ENCODE results near the gene CADPS2. TPM values are rescaled to one million over a fixed set of nuclear protein-coding genes. Genes with fewer than 3 reads are reported as not detected.

The CADPS2 gene
- total RNA-seq, 4 donors from 2014 or later = 27.3 to 154 (median 114) TPM

DNA sequence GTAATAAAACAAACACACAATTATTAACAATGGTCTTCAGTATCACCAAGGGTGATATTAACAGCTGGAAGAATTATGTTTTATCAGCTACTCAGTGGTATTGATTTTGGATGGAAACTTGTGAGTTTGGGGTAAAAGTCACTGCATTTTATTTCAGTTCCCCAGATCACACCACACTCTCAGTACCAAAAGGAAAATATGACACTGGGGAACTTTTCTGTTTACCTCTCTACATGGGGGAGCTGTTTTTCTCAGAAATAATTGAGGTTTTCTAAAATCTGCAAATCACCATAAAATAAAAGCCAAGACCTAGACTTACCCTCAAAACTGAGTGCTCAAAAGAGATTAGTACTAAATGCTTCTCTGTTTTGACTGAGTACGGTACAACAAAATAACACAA is 483.1 kb downstream of the CADPS2 start:
- no peak overlapping the region for H3K27ac ChIP-seq (replicated peaks in 1 of 4)
- no peak for DNase-seq (ENCODE audit: extremely low spot score)
- intact Hi-C loops (cut with DNase I) = no loop called here
- peaks cover 0 to 27% (median 15%) of the 10 kb centered on the region in 4 donors for H3K36me3 ChIP-seq
- no peak overlapping the region for H3K4me3 ChIP-seq
- TF ChIP-seq EP300 (IDR thresholded peaks at IDR 0.05) = no peak
- TF ChIP-seq, protein P1, sequence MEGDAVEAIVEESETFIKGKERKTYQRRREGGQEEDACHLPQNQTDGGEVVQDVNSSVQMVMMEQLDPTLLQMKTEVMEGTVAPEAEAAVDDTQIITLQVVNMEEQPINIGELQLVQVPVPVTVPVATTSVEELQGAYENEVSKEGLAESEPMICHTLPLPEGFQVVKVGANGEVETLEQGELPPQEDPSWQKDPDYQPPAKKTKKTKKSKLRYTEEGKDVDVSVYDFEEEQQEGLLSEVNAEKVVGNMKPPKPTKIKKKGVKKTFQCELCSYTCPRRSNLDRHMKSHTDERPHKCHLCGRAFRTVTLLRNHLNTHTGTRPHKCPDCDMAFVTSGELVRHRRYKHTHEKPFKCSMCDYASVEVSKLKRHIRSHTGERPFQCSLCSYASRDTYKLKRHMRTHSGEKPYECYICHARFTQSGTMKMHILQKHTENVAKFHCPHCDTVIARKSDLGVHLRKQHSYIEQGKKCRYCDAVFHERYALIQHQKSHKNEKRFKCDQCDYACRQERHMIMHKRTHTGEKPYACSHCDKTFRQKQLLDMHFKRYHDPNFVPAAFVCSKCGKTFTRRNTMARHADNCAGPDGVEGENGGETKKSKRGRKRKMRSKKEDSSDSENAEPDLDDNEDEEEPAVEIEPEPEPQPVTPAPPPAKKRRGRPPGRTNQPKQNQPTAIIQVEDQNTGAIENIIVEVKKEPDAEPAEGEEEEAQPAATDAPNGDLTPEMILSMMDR (IDR thresholded peaks at IDR 0.05) = no peak
- TF ChIP-seq POLR2AphosphoS5 (IDR thresholded peaks at IDR 0.05) = no peak
- no peak for TF ChIP-seq POLR2A (IDR thresholded peaks at IDR 0.05; ENCODE audit: low read depth)
- 91% methylated on average over 1 of the region's 1 CpG for WGBS
- no peaks in the 10 kb centered on the region for H3K4me1 ChIP-seq
- no peaks in the 10 kb centered on the region for H3K9me3 ChIP-seq
- H3K27me3 ChIP-seq = no peaks in the 10 kb centered on the region

DNA sequence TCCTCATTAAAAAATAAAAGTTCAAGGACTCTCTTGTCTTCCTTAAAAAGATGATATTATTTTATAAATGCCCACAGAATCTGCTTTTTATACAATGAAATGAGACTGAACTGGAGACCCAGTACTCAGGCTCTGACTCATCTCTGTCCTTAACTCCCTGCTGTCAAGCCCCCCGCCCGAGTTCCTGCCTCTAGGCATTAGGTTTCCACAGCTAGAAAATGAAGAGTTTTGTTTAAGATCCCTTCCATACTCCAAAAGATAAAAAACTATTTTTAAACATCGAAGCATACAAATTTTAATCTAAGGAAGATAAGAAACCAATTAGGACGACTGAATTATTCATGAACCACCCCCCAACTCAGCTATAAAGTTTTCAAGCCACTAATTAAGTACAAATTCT is 484.0 kb downstream of the CADPS2 start:
- Histone ChIP-seq H3K27me3 (no peaks in the 10 kb centered on the region), H3K36me3 (peaks cover 0 to 24% (median 14%) of the 10 kb centered on the region in 4 donors), H3K4me1 (no peaks in the 10 kb centered on the region), H3K9me3 (no peaks in the 10 kb centered on the region), H3K4me3 (no peak overlapping the region), H3K27ac (replicated peaks in 1 of 4) (no peak overlapping the region)
- TF ChIP-seq, protein P1 (IDR thresholded peaks at IDR 0.05) = no peak
- TF ChIP-seq POLR2AphosphoS5 (IDR thresholded peaks at IDR 0.05) (no peak), EP300 (IDR thresholded peaks at IDR 0.05) (no peak), POLR2A (IDR thresholded peaks at IDR 0.05; ENCODE audit: low read depth) (no peak)
- DNase-seq (ENCODE audit: extremely low spot score) = no peak
- intact Hi-C loops (cut with DNase I) = no loop called here
- WGBS = 75% methylated on average over 4 of the region's 4 CpGs

DNA sequence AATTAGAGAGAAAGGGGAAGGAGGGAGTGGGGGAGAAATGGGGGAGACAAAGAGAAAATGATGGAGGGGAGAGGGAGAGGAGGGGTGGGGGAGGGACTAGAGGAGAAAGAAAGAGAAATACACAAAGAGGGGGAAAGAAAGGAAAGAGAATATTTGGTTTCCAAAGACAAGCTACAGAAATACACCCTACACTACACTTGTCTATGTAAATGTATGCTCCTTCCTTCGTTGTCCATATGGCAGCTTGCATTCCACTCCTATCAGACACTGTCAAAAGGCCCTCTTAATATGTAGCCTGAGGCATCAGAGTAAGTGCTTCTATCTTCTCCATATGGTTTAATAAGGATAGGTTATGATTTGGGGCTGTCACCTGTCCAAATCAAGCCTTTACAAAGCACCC is 488.9 kb downstream of the CADPS2 start:
- no peaks in the 10 kb centered on the region for H3K27me3 ChIP-seq
- H3K9me3 ChIP-seq = no peaks in the 10 kb centered on the region
- WGBS = 79% methylated on average over 1 of the region's 1 CpG
- no peak overlapping the region for H3K4me3 ChIP-seq
- TF ChIP-seq POLR2A (IDR thresholded peaks at IDR 0.05; ENCODE audit: low read depth) = no peak
- no peak for TF ChIP-seq POLR2AphosphoS5 (IDR thresholded peaks at IDR 0.05)
- intact Hi-C loops (cut with DNase I) = no loop called here
- peaks cover 0 to 6% (median 0%) of the 10 kb centered on the region in 4 donors for H3K4me1 ChIP-seq
- DNase-seq (ENCODE audit: extremely low spot score) = no peak
- H3K27ac ChIP-seq (replicated peaks in 1 of 4) = no peak overlapping the region
- H3K36me3 ChIP-seq = peaks cover 0 to 15% (median 3%) of the 10 kb centered on the region in 4 donors

DNA sequence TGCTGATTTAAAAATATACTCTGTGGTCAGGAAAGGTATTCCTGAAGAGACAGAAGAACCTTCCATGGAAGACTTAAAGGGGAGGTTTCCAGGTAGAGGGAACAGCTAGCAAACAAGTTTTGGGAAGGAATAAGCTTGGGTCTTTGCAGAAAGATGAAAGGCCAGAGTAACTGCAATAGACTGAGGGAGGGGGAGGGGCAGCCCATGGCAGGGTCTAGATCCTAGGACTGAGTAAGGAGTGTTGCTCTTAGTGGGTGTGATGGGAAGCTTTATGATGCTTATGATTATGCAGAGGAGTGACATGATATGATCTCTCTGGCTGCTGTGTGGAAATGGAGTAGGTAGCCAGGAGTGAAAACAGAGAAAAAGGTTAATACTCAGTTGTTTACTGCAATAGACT is 491.7 kb downstream of the CADPS2 start:
- Histone ChIP-seq H3K4me1 (peaks cover 0 to 6% (median 0%) of the 10 kb centered on the region in 4 donors), H3K4me3 (no peak overlapping the region), H3K27me3 (no peaks in the 10 kb centered on the region), H3K9me3 (no peaks in the 10 kb centered on the region), H3K27ac (replicated peaks in 1 of 4) (no peak overlapping the region), H3K36me3 (peaks cover 0 to 5% (median 0%) of the 10 kb centered on the region in 4 donors)
- intact Hi-C loops (cut with DNase I) = no loop called here
- TF ChIP-seq EP300 (IDR thresholded peaks at IDR 0.05) (no peak), POLR2AphosphoS5 (IDR thresholded peaks at IDR 0.05) (no peak), POLR2A (IDR thresholded peaks at IDR 0.05; ENCODE audit: low read depth) (no peak)
- TF ChIP-seq, protein P1 (IDR thresholded peaks at IDR 0.05) = no peak
- no peak for DNase-seq (ENCODE audit: extremely low spot score)

DNA sequence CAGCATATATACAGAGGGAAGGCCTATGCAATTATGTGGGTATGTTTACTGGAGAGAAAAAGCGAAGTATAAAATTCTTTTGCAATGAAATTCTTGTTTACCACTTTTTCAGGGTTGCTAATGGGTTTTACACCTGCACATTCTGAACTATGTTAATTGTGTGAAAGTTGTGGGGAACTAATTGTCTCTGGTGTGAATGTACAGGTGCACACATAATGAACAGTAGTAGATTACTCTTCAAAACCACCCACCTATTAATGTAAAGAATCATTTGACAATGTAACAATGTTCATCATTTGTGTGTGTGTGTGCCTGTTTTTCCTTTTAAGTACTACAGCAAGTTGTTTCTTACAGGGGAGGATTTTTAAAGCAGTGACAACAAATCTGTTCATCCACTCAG is 501.7 kb downstream of the CADPS2 start:
- Histone ChIP-seq H3K27me3 (no peaks in the 10 kb centered on the region), H3K36me3 (peaks cover 0 to 21% (median 7%) of the 10 kb centered on the region in 4 donors), H3K4me3 (no peak overlapping the region), H3K27ac (replicated peaks in 1 of 4) (no peak overlapping the region), H3K9me3 (no peaks in the 10 kb centered on the region), H3K4me1 (peaks cover 0 to 6% (median 0%) of the 10 kb centered on the region in 4 donors)
- WGBS = 93% methylated on average over 1 of the region's 1 CpG
- TF ChIP-seq POLR2AphosphoS5 (IDR thresholded peaks at IDR 0.05) = no peak
- TF ChIP-seq POLR2A (IDR thresholded peaks at IDR 0.05; ENCODE audit: low read depth) = no peak
- TF ChIP-seq, protein P1 (IDR thresholded peaks at IDR 0.05) = no peak
- no peak for TF ChIP-seq EP300 (IDR thresholded peaks at IDR 0.05)
- no peak for DNase-seq (ENCODE audit: extremely low spot score)
- intact Hi-C loops (cut with DNase I) = no loop called here
